SK-N-SH (cell line): ENCODE measurements around the gene SST. TPM values are rescaled to one million over a fixed set of nuclear protein-coding genes. Genes with fewer than 3 reads are reported as not detected.

Source experiments
- CTCF ChIA-PET: fragments of 300-600, 350-600 bp; formaldehyde crosslinking; extraction: SDS; loops from one replicate; lab custom pipeline; 2021; lab: Yijun Ruan, JAX
- POLR2A ChIA-PET: fragments of 350-600 bp; sonication (Branson Sonifier 250); formaldehyde crosslinking; extraction: SDS; loops from one replicate; lab custom pipeline; 2020; ENCODE audit warnings: antibody characterized with exemption, inconsistent platforms; lab: Yijun Ruan, JAX
- DNase-seq: peaks from one replicate; pipeline ENCODE4 v3.0.0; 2012
- H2AFZ ChIP-seq: fragments of 200-600 bp; sonication (generic); 2 replicates; pipeline ENCODE4 v1.8.1; 2016; ENCODE audit warnings: antibody characterized with exemption, mild to moderate bottlenecking, low read depth
- H3F3A ChIP-seq: fragments of 200-600 bp; sonication (generic); replicated peaks from 2 replicates; pipeline ENCODE3; 2016; ENCODE audit warnings: antibody characterized with exemption, mild to moderate bottlenecking; ENCODE audit not compliant: insufficient read depth
- H3K27ac ChIP-seq, 2 experiments: fragments of 200-500 bp in 1 of 2; fragments of 200-600 bp in 1 of 2; sonication (Bioruptor generic) in 1 of 2; sonication (generic), shearing (Covaris generic) in 1 of 2; 2 replicates each; pipeline versions ENCODE4 v1.5.1 to v1.6.1; 2014 to 2016; ENCODE audit warnings: low read depth in 2 of 2, inconsistent platforms in 1 of 2, low read length in 1 of 2, mild to moderate bottlenecking in 1 of 2, mixed read lengths in 1 of 2
- H3K27me3 ChIP-seq: fragments of 200-600 bp; sonication (generic), shearing (Covaris generic); 2 replicates; pipeline ENCODE4 v1.6.1; 2016; ENCODE audit warnings: mixed run types; ENCODE audit not compliant: insufficient read depth
- H3K36me3 ChIP-seq, 2 experiments: fragments of 200-500 bp in 1 of 2; fragments of 200-600 bp in 1 of 2; sonication (Bioruptor generic) in 1 of 2; sonication (generic) in 1 of 2; replicated peaks in 1 of 2; 2 replicates each; pipeline versions ENCODE3 to v1.5.1; 2014 to 2016; ENCODE audit warnings: low read length in 1 of 2, mild to moderate bottlenecking in 1 of 2; ENCODE audit not compliant: insufficient read depth in 2 of 2, control insufficient read depth in 1 of 2
- H3K4me1 ChIP-seq, 2 experiments: fragments of 200-500 bp in 1 of 2; fragments of 200-600 bp in 1 of 2; sonication (Bioruptor generic) in 1 of 2; sonication (generic), shearing (Covaris generic) in 1 of 2; 2 replicates each; pipeline versions ENCODE4 v1.5.1 to v1.6.1; 2014 to 2016; ENCODE audit warnings: low read depth in 1 of 2, low read length in 1 of 2, mixed run types in 1 of 2; ENCODE audit not compliant: insufficient read depth in 2 of 2, control insufficient read depth in 1 of 2
- H3K4me2 ChIP-seq: fragments of 200-600 bp; sonication (generic), shearing (Covaris generic); 2 replicates; pipeline ENCODE4 v1.6.1; 2017; ENCODE audit warnings: mixed run types
- H3K4me3 ChIP-seq, 2 experiments: fragments of 200-500 bp in 1 of 2; fragments of 200-600 bp in 1 of 2; sonication (Bioruptor generic) in 1 of 2; sonication (generic), shearing (Covaris generic) in 1 of 2; 2 replicates each; pipeline versions ENCODE4 v1.5.1 to v1.8.1; 2014 to 2016; ENCODE audit warnings: low read depth in 2 of 2, inconsistent platforms in 1 of 2, low read length in 1 of 2, mild to moderate bottlenecking in 1 of 2, mixed read lengths in 1 of 2, moderate library complexity in 1 of 2
- H3K79me2 ChIP-seq: fragments of 200-600 bp; sonication (generic); 2 replicates; pipeline ENCODE4 v1.8.1; 2017; ENCODE audit warnings: mild to moderate bottlenecking; ENCODE audit not compliant: insufficient read depth
- H3K9ac ChIP-seq: fragments of 200-600 bp; sonication (generic); 2 replicates; pipeline ENCODE4 v1.6.1; 2017; ENCODE audit warnings: mixed run types
- H3K9me2 ChIP-seq: fragments of 200-600 bp; sonication (generic); 2 replicates; pipeline ENCODE4 v1.6.1; 2017; ENCODE audit warnings: mixed run types
- H3K9me3 ChIP-seq: fragments of 200-600 bp; sonication (generic); 2 replicates; pipeline ENCODE4 v1.6.1; 2017; ENCODE audit warnings: mixed run types, mild to moderate bottlenecking, moderate library complexity
- H4K20me1 ChIP-seq: fragments of 200-600 bp; sonication (generic); 2 replicates; pipeline ENCODE4 v1.6.1; 2017; ENCODE audit warnings: mild to moderate bottlenecking, mixed run types; ENCODE audit not compliant: insufficient read depth
- ELF1 ChIP-seq: IDR thresholded peaks from 2 replicates; pipeline ENCODE4 v1.4.0; 2012
- EP300 ChIP-seq, 2 experiments: IDR thresholded peaks; 2 replicates each; pipeline versions ENCODE4 v1.4.0 to v1.6.1; 2012; ENCODE audit warnings: borderline replicate concordance in 1 of 2, low read depth in 1 of 2, low read length in 1 of 2
- FOXM1 ChIP-seq: IDR thresholded peaks from 2 replicates; pipeline ENCODE4 v1.4.0; 2012; ENCODE audit warnings: low read depth, mild to moderate bottlenecking
- IRF3 ChIP-seq: fragments of 150-350 bp; IDR thresholded peaks from 2 replicates; pipeline ENCODE4 v1.6.1; 2016; ENCODE audit warnings: mild to moderate bottlenecking, low read depth, low read length
- JUND ChIP-seq: IDR thresholded peaks from 2 replicates; pipeline ENCODE4 v1.4.0; 2012
- NFIC ChIP-seq: IDR thresholded peaks from 2 replicates; pipeline ENCODE4 v1.4.0; 2012; ENCODE audit warnings: borderline replicate concordance
- PBX3 ChIP-seq: IDR thresholded peaks from 2 replicates; pipeline ENCODE4; 2012
- POLR2AphosphoS5 ChIP-seq: IDR thresholded peaks from 2 replicates; pipeline ENCODE4 v1.6.1; 2012; ENCODE audit warnings: low read depth, low read length
- REST ChIP-seq: IDR thresholded peaks from 2 replicates; pipeline ENCODE4 v1.6.1; 2012; ENCODE audit warnings: mild to moderate bottlenecking, low read depth, low read length, moderate library complexity
- SMC3 ChIP-seq: IDR thresholded peaks from 2 replicates; pipeline ENCODE4 v1.6.1; 2012; ENCODE audit warnings: low read depth, low read length, improper control_type of control experiment
- TAF1 ChIP-seq: IDR thresholded peaks from 2 replicates; pipeline ENCODE4 v1.6.1; 2012; ENCODE audit warnings: low read depth, mild to moderate bottlenecking, low read length, moderate library complexity, borderline replicate concordance
- TCF12 ChIP-seq: IDR thresholded peaks from 2 replicates; pipeline ENCODE4 v1.4.0; 2012
- USF1 ChIP-seq: IDR thresholded peaks from 2 replicates; pipeline ENCODE4 v1.4.0; 2012; ENCODE audit warnings: low read depth, borderline replicate concordance
- USF2 ChIP-seq: fragments of 150-350 bp; IDR thresholded peaks from 2 replicates; pipeline ENCODE4 v1.6.1; 2017; ENCODE audit warnings: antibody characterized with exemption, low read length, low read depth, borderline replicate concordance
- YY1 ChIP-seq: IDR thresholded peaks from 2 replicates; pipeline ENCODE4 v1.4.0; 2012; ENCODE audit warnings: low read depth, mild to moderate bottlenecking
- ZBTB33 ChIP-seq: IDR thresholded peaks from 2 replicates; pipeline ENCODE4 v1.4.0; 2012; ENCODE audit warnings: low read depth, borderline replicate concordance
- WGBS: methylation state at CpG from one replicate; pipeline ENCODE4 v1.1.6; 2017; ENCODE audit warnings: low lambda C conversion rate; 5-methylcytosine and 5-hydroxymethylcytosine counted together
- polyA plus RNA-seq, 3 experiments: library from polyadenylated mRNA; depleted of rRNA; stranded (reverse); fragments of >200 nt; gene quantifications; 2 replicates each; pipeline ENCODE4 v1.2.3, GENCODE V29; 2012

The SST gene
- polyA plus RNA-seq, 1 of the 3 experiments (the other 2 are of a cell fraction), result not detected

GRCh38 chr3:187695449-187695848 lies 25.3 kb upstream of the SST start (continued):
- TF ChIP-seq REST, result no peak
- TF ChIP-seq IRF3, result no peak
- TF ChIP-seq USF1, result no peak

- no peaks in the 10 kb centered on the region for H3K79me2 ChIP-seq
- no peak for DNase-seq
- H3K9me3 ChIP-seq, result no peaks in the 10 kb centered on the region
- H3K36me3 ChIP-seq, result no peaks in the 10 kb centered on the region
- no peaks in the 10 kb centered on the region for H3K4me1 ChIP-seq
- no peak overlapping the region for H3K4me2 ChIP-seq
- ChIA-PET CTCF (interaction anchor here (3.1 kb wide), 1 partner anchor 16 kb away, joined by 22 read pairs; no protein-coding TSS in a partner anchor), POLR2A (no interaction called here)
- H3K4me3 ChIP-seq, result no peak overlapping the region
- no peak for TF ChIP-seq PBX3
- no peak for TF ChIP-seq TAF1
- no peak for TF ChIP-seq SMC3
- TF ChIP-seq FOXM1, result no peak
- TF ChIP-seq YY1, result no peak
- no peak for TF ChIP-seq NFIC
- TF ChIP-seq EP300 (IDR thresholded peaks at IDR 0.05; ENCODE audit: borderline replicate concordance in 1 of 2, low read depth in 1 of 2, low read length in 1 of 2), result no peak
- TF ChIP-seq ZBTB33, result no peak
- TF ChIP-seq USF1, result no peak
- TF ChIP-seq ELF1, result no peak
- TF ChIP-seq JUND, result no peak
- no peak for TF ChIP-seq POLR2AphosphoS5
- TF ChIP-seq USF2, result no peak
- TF ChIP-seq TCF12, result no peak
- no peak overlapping the region for H3K9ac ChIP-seq
- no peaks in the 10 kb centered on the region for H3F3A ChIP-seq
- H3K27ac ChIP-seq, result no peak overlapping the region
- H3K9me2 ChIP-seq, result no peaks in the 10 kb centered on the region
- 14% methylated on average over 3 of the region's 3 CpGs for WGBS
- peaks cover 36% of the 10 kb centered on the region; the same call in 1 of the 2 replicates for H3K27me3 ChIP-seq
- H2AFZ ChIP-seq, result no peak overlapping the region
- H4K20me1 ChIP-seq, result no peaks in the 10 kb centered on the region
These were observed 24.6 kb upstream of the SST start for GRCh38 chr3:187694801-187695200.
